HUES48 (cell line): Measurements from ENCODE around the gene ERRFI1.

Experiments
- H3K27ac ChIP-seq: one replicate; pipeline ENCODE4 v1.7.0; 2013; ENCODE audit warnings: low read depth, low read length, inconsistent platforms
- H3K27me3 ChIP-seq: 2 replicates; pipeline ENCODE4 v1.6.1; 2013; ENCODE audit warnings: mild to moderate bottlenecking, low read length; ENCODE audit not compliant: control insufficient read depth, insufficient read depth
- H3K36me3 ChIP-seq: 2 replicates; pipeline ENCODE4 v1.6.1; 2013; ENCODE audit warnings: low read length; ENCODE audit not compliant: control insufficient read depth, insufficient read depth
- H3K4me1 ChIP-seq: 2 replicates; pipeline ENCODE4 v1.6.1; 2013; ENCODE audit warnings: mild to moderate bottlenecking, low read length; ENCODE audit not compliant: control insufficient read depth, insufficient read depth
- H3K4me3 ChIP-seq: 2 replicates; pipeline ENCODE4 v1.5.1; 2013; ENCODE audit warnings: mild to moderate bottlenecking, low read depth, low read length
- H3K9ac ChIP-seq: 2 replicates; pipeline ENCODE4 v1.6.1; 2013; ENCODE audit warnings: mild to moderate bottlenecking, low read depth, low read length, moderate library complexity
- H3K9me3 ChIP-seq: 2 replicates; pipeline ENCODE4 v1.6.1; 2013; ENCODE audit warnings: low read length; ENCODE audit not compliant: control insufficient read depth, insufficient read depth

The ERRFI1 gene

GRCh38 chr1:8011016-8011415, 15.1 kb downstream of the ERRFI1 start:
- H3K9ac ChIP-seq, result no peak overlapping the region
- peaks cover 16% of the 10 kb centered on the region for H3K4me1 ChIP-seq

DNA sequence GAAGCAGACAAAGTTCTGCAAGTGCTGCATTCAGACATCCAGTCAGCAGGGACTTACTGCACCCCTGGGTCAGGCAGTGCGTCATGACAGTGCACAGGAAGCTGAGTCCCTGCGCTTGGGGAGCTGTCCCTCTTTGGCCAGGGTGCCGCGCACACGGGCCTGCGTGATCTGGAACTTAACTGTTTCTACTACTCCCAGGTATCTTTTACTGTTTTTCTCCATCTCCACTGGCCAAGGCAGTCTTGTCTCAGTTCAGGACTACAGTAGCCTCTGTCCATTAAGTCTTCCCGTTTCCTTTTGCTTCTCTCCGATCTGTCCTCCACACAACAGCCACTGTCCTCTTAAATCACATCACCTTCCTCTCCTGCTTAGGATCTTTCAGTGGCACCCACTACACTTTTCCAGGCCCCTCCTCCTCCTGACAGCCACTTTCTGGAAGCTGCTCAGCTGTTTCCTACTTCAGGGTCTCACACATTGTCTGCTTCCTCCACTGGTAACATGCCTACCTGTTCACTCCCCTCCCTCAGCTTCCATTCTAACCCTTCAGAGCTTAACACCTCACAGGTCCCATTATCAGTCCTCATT, 15.9 kb downstream of the ERRFI1 start:
- Histone ChIP-seq H3K9ac (no peak overlapping the region), H3K9me3 (no peaks in the 10 kb centered on the region), H3K27me3 (no peaks in the 10 kb centered on the region), H3K4me3 (no peak overlapping the region), H3K4me1 (peaks cover 10% of the 10 kb centered on the region), H3K36me3 (peaks cover 50% of the 10 kb centered on the region), H3K27ac (no peak overlapping the region)

More at GRCh38 chr1:8011016-8011415, 15.1 kb downstream of the ERRFI1 start:
- no peaks in the 10 kb centered on the region for H3K9me3 ChIP-seq
- no peak overlapping the region for H3K27ac ChIP-seq
- H3K4me3 ChIP-seq, result no peak overlapping the region
- H3K27me3 ChIP-seq, result no peaks in the 10 kb centered on the region
- peaks cover 50% of the 10 kb centered on the region for H3K36me3 ChIP-seq

GRCh38 chr1:8009043-8010002, 16.8 kb downstream of the ERRFI1 start:
- Histone ChIP-seq H3K36me3 (peaks cover 44% of the 10 kb centered on the region), H3K9ac (no peak overlapping the region), H3K27me3 (no peaks in the 10 kb centered on the region), H3K27ac (no peak overlapping the region), H3K4me1 (peaks cover 18% of the 10 kb centered on the region), H3K9me3 (no peaks in the 10 kb centered on the region), H3K4me3 (no peak overlapping the region)

DNA sequence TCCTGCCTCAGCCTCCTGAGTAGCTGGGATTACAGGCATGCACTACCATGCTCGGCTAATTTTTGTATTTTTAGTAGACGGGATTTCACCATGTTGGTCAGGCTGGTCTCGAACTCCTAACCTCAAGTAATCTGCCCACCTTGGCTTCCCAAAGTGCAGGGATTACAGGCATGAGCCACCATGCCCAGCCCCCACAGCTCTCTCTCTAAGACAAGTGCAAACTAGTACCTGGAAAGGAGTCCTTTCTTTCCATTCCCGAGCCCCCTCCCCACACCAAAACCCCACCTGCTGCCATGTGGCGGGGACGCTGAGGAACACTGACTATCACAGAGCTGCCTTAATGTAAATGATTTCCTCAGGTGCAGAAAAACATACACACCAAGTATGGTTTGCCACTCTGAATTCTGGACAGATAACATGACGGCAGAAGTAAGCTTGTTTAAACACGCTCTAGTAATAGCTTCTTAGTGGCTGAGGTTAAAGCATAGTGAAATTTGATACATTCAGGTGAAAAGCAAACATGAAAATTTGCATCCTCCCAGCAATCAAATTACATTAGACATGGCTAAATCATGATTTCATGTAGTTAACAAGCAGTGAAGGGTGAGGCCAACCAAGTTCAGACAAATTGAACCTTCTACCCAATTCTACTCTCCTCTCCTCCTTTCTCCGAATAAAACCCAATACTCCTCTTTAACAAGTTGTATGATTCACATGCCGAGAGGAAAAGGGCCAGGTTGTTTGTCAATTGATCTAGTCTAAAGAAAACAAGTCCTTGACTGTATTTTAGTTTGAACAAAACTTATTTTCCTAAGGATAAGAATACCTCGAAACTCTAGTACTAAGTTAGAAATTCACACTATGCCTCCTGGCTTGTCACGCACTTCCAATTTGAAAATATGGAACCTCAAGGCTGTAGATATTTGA, 19.8 kb downstream of the ERRFI1 start:
- Histone ChIP-seq H3K36me3 (peaks cover 14% of the 10 kb centered on the region), H3K4me1 (peaks cover 24% of the 10 kb centered on the region), H3K27me3 (no peaks in the 10 kb centered on the region), H3K4me3 (no peak overlapping the region), H3K9ac (no peak overlapping the region), H3K27ac (no peak overlapping the region), H3K9me3 (no peaks in the 10 kb centered on the region)

- peaks cover 24% of the 10 kb centered on the region for H3K4me1 ChIP-seq
- no peaks in the 10 kb centered on the region for H3K27me3 ChIP-seq
- H3K27ac ChIP-seq, result peak overlapping the region; percentile 80
- H3K9ac ChIP-seq, result no peak overlapping the region
- no peaks in the 10 kb centered on the region for H3K9me3 ChIP-seq
- no peak overlapping the region for H3K4me3 ChIP-seq
- peaks cover 5% of the 10 kb centered on the region; the same call in 1 of the 2 replicates for H3K36me3 ChIP-seq
These were observed 21.1 kb downstream of the ERRFI1 start for GRCh38 chr1:8004803-8005573.

GRCh38 chr1:8004113-8004802, 21.9 kb downstream of the ERRFI1 start:
- Histone ChIP-seq H3K9me3 (no peaks in the 10 kb centered on the region), H3K9ac (no peak overlapping the region), H3K36me3 (no peaks in the 10 kb centered on the region), H3K4me1 (peaks cover 24% of the 10 kb centered on the region), H3K4me3 (peak overlapping the region; percentile 6; the same call in 1 of the 2 replicates), H3K27ac (peak overlapping the region; percentile 80), H3K27me3 (no peaks in the 10 kb centered on the region)

- Histone ChIP-seq H3K9ac (no peak overlapping the region), H3K27ac (peak overlapping the region; percentile 80), H3K36me3 (no peaks in the 10 kb centered on the region), H3K9me3 (no peaks in the 10 kb centered on the region), H3K4me3 (no peak overlapping the region), H3K4me1 (peaks cover 24% of the 10 kb centered on the region), H3K27me3 (no peaks in the 10 kb centered on the region)
These were observed 22.5 kb downstream of the ERRFI1 start for GRCh38 chr1:8003438-8004112.

GRCh38 chr1:8002921-8003320, 23.2 kb downstream of the ERRFI1 start:
- Histone ChIP-seq H3K9me3 (no peaks in the 10 kb centered on the region), H3K27ac (no peak overlapping the region), H3K4me3 (no peak overlapping the region), H3K4me1 (peaks cover 24% of the 10 kb centered on the region), H3K36me3 (no peaks in the 10 kb centered on the region), H3K27me3 (no peaks in the 10 kb centered on the region), H3K9ac (no peak overlapping the region)

DNA sequence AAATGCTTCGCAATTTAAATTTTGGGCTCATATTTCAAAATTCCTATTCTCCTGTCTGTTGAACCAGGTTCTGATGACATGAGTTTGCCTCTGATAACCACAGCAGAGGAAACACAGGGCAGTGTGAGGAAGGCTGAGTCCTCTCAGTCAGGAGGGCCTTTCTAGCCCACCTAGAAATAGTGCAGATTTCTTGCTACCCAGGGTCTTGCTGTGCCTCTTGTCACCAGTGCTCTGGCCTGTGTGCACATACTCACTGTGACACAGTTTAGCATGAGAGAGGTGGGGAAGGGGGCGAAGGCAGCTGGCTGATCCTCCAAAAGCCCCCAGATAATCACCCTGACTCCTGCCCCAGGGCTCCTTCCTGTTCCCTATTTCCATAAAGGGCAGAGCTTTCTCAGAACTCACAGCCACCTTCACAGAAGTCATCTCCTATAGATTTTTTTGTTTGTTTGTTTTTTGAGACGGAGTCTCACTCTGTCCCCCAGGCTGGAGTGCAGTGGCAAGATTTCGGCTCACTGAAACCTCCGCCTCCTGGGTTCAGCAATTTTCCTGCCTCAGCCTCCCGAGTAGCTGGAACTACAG, 23.7 kb downstream of the ERRFI1 start:
- Histone ChIP-seq H3K9me3 (no peaks in the 10 kb centered on the region), H3K4me1 (peaks cover 24% of the 10 kb centered on the region), H3K27me3 (no peaks in the 10 kb centered on the region), H3K36me3 (no peaks in the 10 kb centered on the region), H3K9ac (no peak overlapping the region), H3K4me3 (no peak overlapping the region), H3K27ac (no peak overlapping the region)
